Smooth muscle cell (in vitro differentiated cells): ENCODE measurements around the gene MAST4. TPM values are rescaled to one million over a fixed set of nuclear protein-coding genes. Genes with fewer than 3 reads are reported as not detected.

Experiments used
- DNase-seq: peaks from one replicate; lab custom pipeline; 2025; ENCODE audit not compliant: unreplicated experiment; lab: John Stamatoyannopoulos, UW
- H2AFZ ChIP-seq: fragments of 200-600 bp; sonication (generic); 2 replicates; pipeline ENCODE4 v1.6.0; 2016; ENCODE audit warnings: antibody characterized with exemption, low read depth, mild to moderate bottlenecking
- H3F3A ChIP-seq: fragments of 200-600 bp; sonication (generic); 2 replicates; pipeline ENCODE4 v1.6.0; 2017; ENCODE audit warnings: antibody characterized with exemption, low read depth
- H3K27ac ChIP-seq: fragments of 200-600 bp; sonication (generic); 2 replicates; pipeline ENCODE4 v1.5.1; 2016; ENCODE audit warnings: low read depth, mild to moderate bottlenecking
- H3K27me3 ChIP-seq: fragments of 200-600 bp; sonication (generic); 2 replicates; pipeline ENCODE4 v1.6.1; 2016; ENCODE audit warnings: low read depth, mild to moderate bottlenecking
- H3K36me3 ChIP-seq: fragments of 200-600 bp; sonication (generic); 2 replicates; pipeline ENCODE4 v1.5.1; 2016; ENCODE audit warnings: low read depth
- H3K4me1 ChIP-seq: fragments of 200-600 bp; sonication (generic); 2 replicates; pipeline ENCODE4 v1.5.1; 2016; ENCODE audit warnings: low read depth
- H3K4me2 ChIP-seq: fragments of 200-600 bp; sonication (generic); 2 replicates; pipeline ENCODE4 v1.6.0; 2016; ENCODE audit warnings: mild to moderate bottlenecking
- H3K4me3 ChIP-seq: fragments of 200-600 bp; sonication (generic); 2 replicates; pipeline ENCODE4 v1.5.1; 2016; ENCODE audit warnings: mild to moderate bottlenecking
- H3K79me2 ChIP-seq: fragments of 200-600 bp; sonication (generic); 2 replicates; pipeline ENCODE4 v1.6.0; 2016; ENCODE audit warnings: low read depth, mild to moderate bottlenecking
- H3K9ac ChIP-seq: fragments of 200-600 bp; sonication (generic); 2 replicates; pipeline ENCODE4 v1.6.0; 2016; ENCODE audit warnings: low read depth
- H3K9me3 ChIP-seq: fragments of 200-600 bp; sonication (generic); replicated peaks from 2 replicates; pipeline ENCODE4 v1.5.1; 2016; ENCODE audit warnings: low read depth
- H4K20me1 ChIP-seq: fragments of 200-600 bp; sonication (generic); 2 replicates; pipeline ENCODE4 v1.6.0; 2016; ENCODE audit warnings: low read depth
- CTCF ChIP-seq: fragments of 200-600 bp; sonication (generic); IDR thresholded peaks from 2 replicates; pipeline ENCODE4 v1.5.1; 2017; ENCODE audit warnings: borderline replicate concordance, mild to moderate bottlenecking, antibody characterized with exemption; ENCODE audit not compliant: insufficient read depth, poor library complexity, severe bottlenecking
- WGBS: methylation state at CpG from one replicate; pipeline ENCODE4 v1.1.7; 2016; ENCODE audit warnings: low lambda C conversion rate; 5-methylcytosine and 5-hydroxymethylcytosine counted together
- polyA plus RNA-seq: library from polyadenylated mRNA; unstranded; fragments of >200 nt; fragmentation: Nextera tagmentation; extraction: Ambion mirVana; gene quantifications from 2 replicates; pipeline ENCODE4 v1.2.1, GENCODE V29; 2016
- total RNA-seq: library from RNA; depleted of rRNA; stranded (reverse); fragments of >200 nt; gene quantifications from 2 replicates; pipeline ENCODE4 v1.2.3, GENCODE V29; 2014

The MAST4 gene
- total and polyA plus RNA-seq, 2 experiments from 2014 or later = 6.3 to 24.0 TPM

GRCh38 chr5:67093279-67093678, 497.1 kb downstream of the MAST4 start:
- H3K4me1 ChIP-seq = peaks cover 28% of the 10 kb centered on the region
- no peak overlapping the region for H3K9ac ChIP-seq
- peak overlapping the region; percentile 36 for H3K27ac ChIP-seq
- 70% methylated on average over 1 of the region's 1 CpG for WGBS
- H4K20me1 ChIP-seq = no peaks in the 10 kb centered on the region
- no peaks in the 10 kb centered on the region for H3K36me3 ChIP-seq
- no peak for DNase-seq
- peaks cover 6% of the 10 kb centered on the region for H3F3A ChIP-seq
- H3K4me3 ChIP-seq = no peak overlapping the region
- no peak overlapping the region for H3K4me2 ChIP-seq
- H3K79me2 ChIP-seq = no peaks in the 10 kb centered on the region
- H3K27me3 ChIP-seq = no peaks in the 10 kb centered on the region
- no peak overlapping the region for H2AFZ ChIP-seq
- no peak for TF ChIP-seq CTCF
- no peaks in the 10 kb centered on the region for H3K9me3 ChIP-seq

GRCh38 chr5:67094476-67095300, 498.5 kb downstream of the MAST4 start:
- no peaks in the 10 kb centered on the region for H3K79me2 ChIP-seq
- peak overlapping the region; percentile 33 for H3K9ac ChIP-seq
- DNase-seq = no peak
- H3K4me1 ChIP-seq = peaks cover 25% of the 10 kb centered on the region
- peaks cover 6% of the 10 kb centered on the region for H3F3A ChIP-seq
- no peak overlapping the region for H3K4me3 ChIP-seq
- H3K9me3 ChIP-seq = no peaks in the 10 kb centered on the region
- 41% methylated on average over 4 of the region's 4 CpGs for WGBS
- peak overlapping the region; percentile 46 for H2AFZ ChIP-seq
- H3K4me2 ChIP-seq = peak overlapping the region; percentile 72
- no peak for TF ChIP-seq CTCF
- no peaks in the 10 kb centered on the region for H3K36me3 ChIP-seq
- H3K27ac ChIP-seq = peak overlapping the region; percentile 88
- H4K20me1 ChIP-seq = no peaks in the 10 kb centered on the region
- H3K27me3 ChIP-seq = no peaks in the 10 kb centered on the region

GRCh38 chr5:67095346-67096171, 499.4 kb downstream of the MAST4 start:
- Histone ChIP-seq H3K4me3 (no peak overlapping the region), H3K79me2 (no peaks in the 10 kb centered on the region), H4K20me1 (no peaks in the 10 kb centered on the region), H3K36me3 (no peaks in the 10 kb centered on the region), H3K27ac (peak overlapping the region; percentile 88), H3K4me2 (peak overlapping the region; percentile 72), H3F3A (peaks cover 6% of the 10 kb centered on the region), H3K27me3 (no peaks in the 10 kb centered on the region), H3K4me1 (peaks cover 25% of the 10 kb centered on the region), H3K9me3 (no peaks in the 10 kb centered on the region), H3K9ac (peak overlapping the region; percentile 33), H2AFZ (peak overlapping the region; percentile 46)
- whole genome bisulfite sequencing = 72% methylated on average over 8 of the region's 8 CpGs
- no peak for TF ChIP-seq CTCF
- DNase-seq = no peak
